ENCODE data around the gene GGT1. TPM values are rescaled to one million over a fixed set of nuclear protein-coding genes. Genes with fewer than 3 reads are reported as not detected.
"Not testable (repeated sequence)": the region's sequence is repeated elsewhere in the genome, so short reads cannot be mapped to it uniquely, and the experiment has no call there.

GGT1 gene
- total RNA-seq, 2 experiments from 2014 or later: 19.7 to 20.1 TPM

GRCh38 chr22:24634776-24635389 lies 31.9 kb downstream of the GGT1 start:
- H3K4me3 ChIP-seq (ENCODE audit: low read length); H3K4me3 Mint-ChIP-seq; H3K36me3 Mint-ChIP-seq (ENCODE audit: low read depth); CTCF ChIA-PET; H3K27ac ChIP-seq (ENCODE audit: low read depth in 1 of 2, low read length in 2 of 2); ATAC-seq (ENCODE audit: poor library complexity); H3K27ac Mint-ChIP-seq; H3K27me3 ChIP-seq (ENCODE audit: control insufficient read depth in 1 of 2, insufficient read depth in 2 of 2, low read length in 2 of 2); H3K27me3 Mint-ChIP-seq; H3K36me3 ChIP-seq (ENCODE audit: insufficient read depth, low read length); H3K9me3 ChIP-seq (ENCODE audit: control insufficient read depth in 1 of 2, insufficient read depth in 1 of 2, low read length in 2 of 2); H3K9me3 Mint-ChIP-seq: not testable (repeated sequence)
- POLR2A ChIA-PET: interaction anchor here (1.4 kb wide), 1 partner anchor 80 kb away, joined by 5 read pairs; the partner anchor contains the start of gene GUCD1
- intact Hi-C loops (cut with DNase I, micrococcal nuclease): loop anchor here in 1 of 2 experiments (10.0 kb wide), 1 partner anchor 120 kb away; no protein-coding TSS in a partner anchor
- peaks cover 14% of the 10 kb centered on the region for H3K4me1 ChIP-seq (ENCODE audit: insufficient read depth, low read length)
- peaks cover 21% of the 10 kb centered on the region for H3K4me1 Mint-ChIP-seq (ENCODE audit: low read depth)
- DNase-seq: peak in 4 of 14 experiments; percentile 12 to 51 (median 17)
- peak; percentile 28 for TF ChIP-seq CTCF (IDR thresholded peaks at IDR 0.05)

- H3K27ac ChIP-seq (ENCODE audit: low read depth in 1 of 2, low read length in 2 of 2); H3K4me3 Mint-ChIP-seq; H3K27me3 ChIP-seq (ENCODE audit: control insufficient read depth in 1 of 2, insufficient read depth in 2 of 2, low read length in 2 of 2); CTCF ChIA-PET; H3K4me3 ChIP-seq (ENCODE audit: low read length); H3K36me3 ChIP-seq (ENCODE audit: insufficient read depth, low read length); H3K9me3 Mint-ChIP-seq; ATAC-seq (ENCODE audit: poor library complexity); H3K27me3 Mint-ChIP-seq; H3K36me3 Mint-ChIP-seq (ENCODE audit: low read depth); H3K9me3 ChIP-seq (ENCODE audit: control insufficient read depth in 1 of 2, insufficient read depth in 1 of 2, low read length in 2 of 2); DNase-seq; POLR2A ChIA-PET: not testable (repeated sequence)
- intact Hi-C loops (cut with DNase I, micrococcal nuclease): loop anchor here in 1 of 2 experiments (10.0 kb wide), 1 partner anchor 118 kb away; no protein-coding TSS in a partner anchor
- peak overlapping the region; percentile 27 for H3K27ac Mint-ChIP-seq
- H3K4me1 ChIP-seq (ENCODE audit: insufficient read depth, low read length): peaks cover 14% of the 10 kb centered on the region
- H3K4me1 Mint-ChIP-seq (ENCODE audit: low read depth): peaks cover 21% of the 10 kb centered on the region
Measured at GRCh38 chr22:24636513-24636912, 33.5 kb downstream of the GGT1 start.

- CTCF ChIA-PET; H3K4me1 ChIP-seq (ENCODE audit: insufficient read depth, low read length); H3K36me3 Mint-ChIP-seq (ENCODE audit: low read depth); H3K9me3 Mint-ChIP-seq; H3K36me3 ChIP-seq (ENCODE audit: insufficient read depth, low read length); H3K9me3 ChIP-seq (ENCODE audit: control insufficient read depth in 1 of 2, insufficient read depth in 1 of 2, low read length in 2 of 2); H3K27me3 Mint-ChIP-seq; H3K4me3 Mint-ChIP-seq; H3K4me1 Mint-ChIP-seq (ENCODE audit: low read depth); H3K27ac Mint-ChIP-seq; H3K27ac ChIP-seq (ENCODE audit: low read depth in 1 of 2, low read length in 2 of 2); H3K4me3 ChIP-seq (ENCODE audit: low read length); ATAC-seq (ENCODE audit: poor library complexity); H3K27me3 ChIP-seq (ENCODE audit: control insufficient read depth in 1 of 2, insufficient read depth in 2 of 2, low read length in 2 of 2); intact Hi-C loops (cut with DNase I, micrococcal nuclease); DNase-seq; POLR2A ChIA-PET: not testable (repeated sequence)
Measured at GRCh38 chr22:24642307-24642706, 39.3 kb downstream of the GGT1 start.

GRCh38 chr22:24644409-24644808 lies 41.4 kb downstream of the GGT1 start:
- H3K4me1 Mint-ChIP-seq (ENCODE audit: low read depth); H3K36me3 ChIP-seq (ENCODE audit: insufficient read depth, low read length); intact Hi-C loops (cut with DNase I, micrococcal nuclease); H3K4me1 ChIP-seq (ENCODE audit: insufficient read depth, low read length); H3K4me3 ChIP-seq (ENCODE audit: low read length); H3K27me3 ChIP-seq (ENCODE audit: control insufficient read depth in 1 of 2, insufficient read depth in 2 of 2, low read length in 2 of 2); H3K27ac Mint-ChIP-seq; H3K27me3 Mint-ChIP-seq; H3K9me3 Mint-ChIP-seq; H3K9me3 ChIP-seq (ENCODE audit: control insufficient read depth in 1 of 2, insufficient read depth in 1 of 2, low read length in 2 of 2); DNase-seq; H3K27ac ChIP-seq (ENCODE audit: low read depth in 1 of 2, low read length in 2 of 2); CTCF ChIA-PET; H3K4me3 Mint-ChIP-seq; ATAC-seq (ENCODE audit: poor library complexity); POLR2A ChIA-PET; H3K36me3 Mint-ChIP-seq (ENCODE audit: low read depth): not testable (repeated sequence)

GRCh38 chr22:24645408-24646399 lies 42.7 kb downstream of the GGT1 start:
- H3K27me3 Mint-ChIP-seq; DNase-seq; H3K4me1 ChIP-seq (ENCODE audit: insufficient read depth, low read length); H3K36me3 Mint-ChIP-seq (ENCODE audit: low read depth); intact Hi-C loops (cut with DNase I, micrococcal nuclease); CTCF ChIA-PET; H3K4me3 Mint-ChIP-seq; POLR2A ChIA-PET; H3K4me1 Mint-ChIP-seq (ENCODE audit: low read depth); H3K27me3 ChIP-seq (ENCODE audit: control insufficient read depth in 1 of 2, insufficient read depth in 2 of 2, low read length in 2 of 2); H3K27ac Mint-ChIP-seq; H3K36me3 ChIP-seq (ENCODE audit: insufficient read depth, low read length); H3K27ac ChIP-seq (ENCODE audit: low read depth in 1 of 2, low read length in 2 of 2); H3K9me3 Mint-ChIP-seq; H3K9me3 ChIP-seq (ENCODE audit: control insufficient read depth in 1 of 2, insufficient read depth in 1 of 2, low read length in 2 of 2); H3K4me3 ChIP-seq (ENCODE audit: low read length); ATAC-seq (ENCODE audit: poor library complexity): not testable (repeated sequence)

GRCh38 chr22:24646756-24647155 lies 43.8 kb downstream of the GGT1 start:
- H3K27ac Mint-ChIP-seq; H3K36me3 ChIP-seq (ENCODE audit: insufficient read depth, low read length); H3K4me1 ChIP-seq (ENCODE audit: insufficient read depth, low read length); POLR2A ChIA-PET; H3K27ac ChIP-seq (ENCODE audit: low read depth in 1 of 2, low read length in 2 of 2); CTCF ChIA-PET; ATAC-seq (ENCODE audit: poor library complexity); H3K9me3 ChIP-seq (ENCODE audit: control insufficient read depth in 1 of 2, insufficient read depth in 1 of 2, low read length in 2 of 2); H3K4me3 Mint-ChIP-seq; intact Hi-C loops (cut with DNase I, micrococcal nuclease); H3K9me3 Mint-ChIP-seq; DNase-seq; H3K27me3 Mint-ChIP-seq; H3K4me3 ChIP-seq (ENCODE audit: low read length); H3K27me3 ChIP-seq (ENCODE audit: control insufficient read depth in 1 of 2, insufficient read depth in 2 of 2, low read length in 2 of 2); H3K4me1 Mint-ChIP-seq (ENCODE audit: low read depth); H3K36me3 Mint-ChIP-seq (ENCODE audit: low read depth): not testable (repeated sequence)
